Spleen (tissue), 7 donors: ENCODE results near the gene ZNF618.

Source experiments
- POLR2AphosphoS5 ChIP-seq, 3 donors: sonication (generic); formaldehyde crosslinking; IDR thresholded peaks; one replicate each; pipeline ENCODE4 v1.5.1; 2017; ENCODE audit warnings: antibody characterized with exemption in 3 of 3
- TF ChIP-seq, protein P1 (sequence below), 11 experiments: fragments of 200-600 bp in 7 of 11; fragments of 450-650 bp in 4 of 11; sonication (generic) in 4 of 11; IDR thresholded peaks in 8 of 11; conservative IDR thresholded peaks in 3 of 11; 1 replicate in 7 of 11; 2 replicates in 4 of 11; pipeline versions ENCODE4 v1.4.0 to v1.8.0; 2016 to 2021; ENCODE audit warnings: antibody characterized with exemption in 11 of 11, inconsistent platforms in 4 of 11, mild to moderate bottlenecking in 1 of 11
- donor health status: DM: no; HTN: no; CAD: no; lungs with moderate emphysema.
- donor health status: DM: no; HTN: no; CAD: no.
- donor health status: DM: no; HTN: no; CAD: no.

DNA sequence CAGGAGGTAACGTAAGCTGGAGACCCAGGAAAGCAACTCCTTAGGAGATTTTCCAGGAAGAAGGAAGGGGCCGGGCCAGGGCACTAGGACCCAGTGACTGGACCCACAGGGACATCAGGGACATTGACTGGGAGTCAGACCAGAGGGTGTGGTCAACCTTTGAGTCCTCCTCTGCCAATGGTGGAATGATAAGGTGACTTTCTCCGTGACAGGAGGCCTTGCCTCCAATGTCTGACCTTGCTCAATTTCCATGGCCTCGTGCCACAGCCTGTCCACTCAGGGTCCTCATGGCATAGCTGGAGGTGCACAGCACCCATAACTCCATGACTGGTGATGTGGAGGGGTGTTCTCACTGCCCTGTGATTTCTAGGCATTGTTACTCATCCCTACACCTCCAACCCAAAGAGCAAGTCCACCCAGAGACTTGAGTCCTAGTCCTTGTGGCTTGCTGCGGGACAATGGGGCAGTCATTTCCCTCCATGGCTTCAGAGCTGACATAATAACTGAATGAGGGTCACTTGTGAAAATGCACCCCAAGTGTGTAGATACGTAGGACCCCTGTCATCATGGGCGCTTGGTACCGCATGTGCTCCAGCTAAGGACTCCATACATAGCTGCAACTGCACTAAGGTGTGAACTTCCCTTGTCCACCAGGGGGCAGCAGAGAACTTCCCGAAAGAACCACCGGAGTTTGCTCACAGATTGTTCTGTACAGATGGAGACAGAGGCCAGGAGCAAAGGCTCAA, 206.1 kb downstream of the ZNF618 start:
- TF ChIP-seq, protein P1, sequence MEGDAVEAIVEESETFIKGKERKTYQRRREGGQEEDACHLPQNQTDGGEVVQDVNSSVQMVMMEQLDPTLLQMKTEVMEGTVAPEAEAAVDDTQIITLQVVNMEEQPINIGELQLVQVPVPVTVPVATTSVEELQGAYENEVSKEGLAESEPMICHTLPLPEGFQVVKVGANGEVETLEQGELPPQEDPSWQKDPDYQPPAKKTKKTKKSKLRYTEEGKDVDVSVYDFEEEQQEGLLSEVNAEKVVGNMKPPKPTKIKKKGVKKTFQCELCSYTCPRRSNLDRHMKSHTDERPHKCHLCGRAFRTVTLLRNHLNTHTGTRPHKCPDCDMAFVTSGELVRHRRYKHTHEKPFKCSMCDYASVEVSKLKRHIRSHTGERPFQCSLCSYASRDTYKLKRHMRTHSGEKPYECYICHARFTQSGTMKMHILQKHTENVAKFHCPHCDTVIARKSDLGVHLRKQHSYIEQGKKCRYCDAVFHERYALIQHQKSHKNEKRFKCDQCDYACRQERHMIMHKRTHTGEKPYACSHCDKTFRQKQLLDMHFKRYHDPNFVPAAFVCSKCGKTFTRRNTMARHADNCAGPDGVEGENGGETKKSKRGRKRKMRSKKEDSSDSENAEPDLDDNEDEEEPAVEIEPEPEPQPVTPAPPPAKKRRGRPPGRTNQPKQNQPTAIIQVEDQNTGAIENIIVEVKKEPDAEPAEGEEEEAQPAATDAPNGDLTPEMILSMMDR (IDR thresholded peaks at IDR 0.05 in 8 of 11, conservative IDR thresholded peaks at IDR 0.05 in 3 of 11), result peak; percentile 52 to 91 (median 85)
- TF ChIP-seq POLR2AphosphoS5 (IDR thresholded peaks at IDR 0.05), result no peak
